ENCODE results near the gene SYTL3.
A peak's percentile ranks its signal among the peaks of the same experiment; 100 is the strongest.
"Not testable (repeated sequence)": the region's sequence is repeated elsewhere in the genome, so short reads cannot be mapped to it uniquely, and the experiment has no call there.

The SYTL3 gene

DNA sequence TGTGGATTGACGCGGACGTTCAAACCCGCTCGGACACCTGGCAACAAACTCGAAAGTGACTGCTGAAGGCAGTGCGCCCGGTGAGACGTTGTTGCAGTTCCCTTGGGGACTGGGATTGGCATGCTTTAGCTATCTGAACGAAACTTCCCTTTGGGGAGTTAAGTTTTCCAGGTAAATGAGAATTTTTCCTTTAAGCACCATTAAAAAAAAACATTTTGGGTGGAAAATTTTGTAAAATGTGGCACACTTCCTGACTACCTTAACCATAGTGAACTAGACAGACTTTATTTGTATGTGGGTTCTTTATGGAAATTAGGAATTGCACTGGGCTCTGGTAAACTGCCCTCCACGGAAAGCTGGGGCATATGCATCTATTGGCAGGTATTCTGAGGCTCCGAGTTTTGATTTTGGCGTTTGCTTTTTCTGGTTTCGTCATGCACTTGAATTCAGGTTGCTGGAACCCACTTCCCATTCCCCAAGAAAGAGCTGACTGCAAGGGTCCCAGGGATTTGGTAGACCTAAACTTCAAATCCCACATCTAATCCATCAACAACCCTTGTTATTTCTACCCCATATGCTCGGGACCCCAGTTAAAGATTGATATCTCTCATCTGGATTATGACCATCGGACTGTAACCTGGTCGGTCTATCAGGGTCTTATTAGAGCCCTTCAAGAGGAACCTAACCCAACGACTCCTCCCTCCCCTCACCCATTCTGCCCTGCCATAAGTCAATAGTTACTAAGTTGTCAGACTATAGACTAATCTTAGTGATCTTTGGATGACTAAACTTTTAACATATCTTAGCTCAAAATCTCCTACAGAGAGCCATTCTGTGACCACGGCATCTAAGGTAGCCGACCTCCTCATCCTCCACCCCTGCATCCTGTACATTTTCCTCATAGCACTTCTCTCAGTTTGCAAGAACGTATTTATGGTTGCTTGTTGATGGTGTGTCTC is 4.5 kb upstream of the SYTL3 start:
- Histone ChIP-seq H3K9me3 (no peaks in the 10 kb centered on the region), H3K27me3 (no peaks in the 10 kb centered on the region), H3K4me3 (ENCODE audit: low read depth, low read length) (peak overlapping the region; percentile 95), H3K4me1 (peaks cover 7% of the 10 kb centered on the region), H3K36me3 (peaks cover 11% of the 10 kb centered on the region)
- TF ChIP-seq, protein P1, sequence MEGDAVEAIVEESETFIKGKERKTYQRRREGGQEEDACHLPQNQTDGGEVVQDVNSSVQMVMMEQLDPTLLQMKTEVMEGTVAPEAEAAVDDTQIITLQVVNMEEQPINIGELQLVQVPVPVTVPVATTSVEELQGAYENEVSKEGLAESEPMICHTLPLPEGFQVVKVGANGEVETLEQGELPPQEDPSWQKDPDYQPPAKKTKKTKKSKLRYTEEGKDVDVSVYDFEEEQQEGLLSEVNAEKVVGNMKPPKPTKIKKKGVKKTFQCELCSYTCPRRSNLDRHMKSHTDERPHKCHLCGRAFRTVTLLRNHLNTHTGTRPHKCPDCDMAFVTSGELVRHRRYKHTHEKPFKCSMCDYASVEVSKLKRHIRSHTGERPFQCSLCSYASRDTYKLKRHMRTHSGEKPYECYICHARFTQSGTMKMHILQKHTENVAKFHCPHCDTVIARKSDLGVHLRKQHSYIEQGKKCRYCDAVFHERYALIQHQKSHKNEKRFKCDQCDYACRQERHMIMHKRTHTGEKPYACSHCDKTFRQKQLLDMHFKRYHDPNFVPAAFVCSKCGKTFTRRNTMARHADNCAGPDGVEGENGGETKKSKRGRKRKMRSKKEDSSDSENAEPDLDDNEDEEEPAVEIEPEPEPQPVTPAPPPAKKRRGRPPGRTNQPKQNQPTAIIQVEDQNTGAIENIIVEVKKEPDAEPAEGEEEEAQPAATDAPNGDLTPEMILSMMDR (IDR thresholded peaks at IDR 0.05; ENCODE audit: low read depth, low read length) = no peak
- DNase-seq = no peak

DNA sequence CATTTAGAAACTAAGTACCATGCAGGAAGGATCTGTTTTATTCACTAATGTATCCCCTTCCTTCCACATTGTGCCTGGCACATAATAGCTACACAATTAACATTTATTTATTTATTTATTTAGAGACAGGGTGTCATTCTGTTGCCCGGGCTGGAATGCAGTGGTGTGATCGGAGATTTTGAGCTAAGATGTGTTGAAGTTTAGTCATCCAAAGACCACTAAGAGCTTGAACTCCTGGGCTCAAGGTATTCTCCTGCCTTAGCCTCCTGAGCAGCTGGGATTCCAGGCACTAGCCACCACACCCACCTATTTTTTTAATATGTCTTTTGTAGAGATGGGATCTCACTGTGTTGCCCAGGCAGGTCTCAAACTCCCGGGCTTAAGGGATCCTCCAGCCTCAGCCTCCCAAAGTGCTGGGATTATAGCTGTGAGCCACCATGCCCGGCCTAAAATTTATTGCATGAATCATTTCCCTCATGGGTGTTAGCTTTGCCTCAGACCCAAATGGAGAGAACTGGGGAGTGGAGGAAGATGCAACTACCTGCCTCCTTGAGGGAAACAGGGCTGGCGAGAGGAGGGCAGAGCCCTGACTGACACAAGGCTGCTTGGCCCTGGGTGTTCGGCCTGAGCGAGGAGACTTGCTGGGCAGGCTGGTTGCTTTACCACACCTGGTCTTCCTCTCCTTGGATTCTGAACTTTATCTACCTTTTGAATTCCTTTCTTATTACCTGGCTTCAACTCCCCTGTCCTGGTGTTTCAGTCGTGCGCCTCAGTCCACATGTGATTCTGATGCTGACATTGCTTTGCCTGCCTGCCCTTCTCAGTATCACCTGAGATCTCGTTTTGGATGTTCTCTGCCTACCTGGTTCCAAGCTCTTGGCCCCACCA is 3.6 kb upstream of the SYTL3 start:
- H3K4me1 ChIP-seq = peaks cover 7% of the 10 kb centered on the region
- TF ChIP-seq, protein P1 (IDR thresholded peaks at IDR 0.05; ENCODE audit: low read depth, low read length) = no peak

DNA sequence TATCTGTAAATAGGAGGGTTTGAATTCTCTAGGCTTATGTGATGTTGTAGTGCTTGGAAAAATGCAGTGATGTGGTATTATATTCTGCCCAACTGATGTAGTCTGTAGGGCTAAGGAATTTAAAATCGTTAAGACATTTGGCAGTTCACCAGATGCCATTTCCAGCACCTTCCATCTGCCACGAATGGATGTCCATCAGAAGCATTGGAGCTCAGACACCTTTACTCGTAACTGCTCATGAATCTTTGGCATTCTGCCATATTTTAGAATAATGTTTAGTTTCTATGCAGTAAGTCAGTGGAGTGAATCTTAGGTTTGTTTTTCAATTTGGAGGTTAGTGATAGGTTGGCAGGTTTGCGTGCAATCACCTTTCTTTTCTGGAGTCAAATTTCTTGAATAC is 2.4 kb upstream of the SYTL3 start:
- peaks cover 7% of the 10 kb centered on the region for H3K4me1 ChIP-seq
- no peaks in the 10 kb centered on the region for H3K9me3 ChIP-seq
- no peak for DNase-seq
- TF ChIP-seq, protein P1 (IDR thresholded peaks at IDR 0.05; ENCODE audit: low read depth, low read length) = no peak
- H3K27me3 ChIP-seq = no peaks in the 10 kb centered on the region
- H3K36me3 ChIP-seq = no peaks in the 10 kb centered on the region
- H3K4me3 ChIP-seq (ENCODE audit: low read depth, low read length) = no peak overlapping the region

More for the DNA sequence above, 3.6 kb upstream of the SYTL3 start:
- H3K4me3 ChIP-seq (ENCODE audit: low read depth, low read length) = no peak overlapping the region
- peaks cover 3% of the 10 kb centered on the region; the same call in 1 of the 2 replicates for H3K36me3 ChIP-seq
- DNase-seq = no peak
- H3K9me3 ChIP-seq = no peaks in the 10 kb centered on the region
- no peaks in the 10 kb centered on the region for H3K27me3 ChIP-seq

DNA sequence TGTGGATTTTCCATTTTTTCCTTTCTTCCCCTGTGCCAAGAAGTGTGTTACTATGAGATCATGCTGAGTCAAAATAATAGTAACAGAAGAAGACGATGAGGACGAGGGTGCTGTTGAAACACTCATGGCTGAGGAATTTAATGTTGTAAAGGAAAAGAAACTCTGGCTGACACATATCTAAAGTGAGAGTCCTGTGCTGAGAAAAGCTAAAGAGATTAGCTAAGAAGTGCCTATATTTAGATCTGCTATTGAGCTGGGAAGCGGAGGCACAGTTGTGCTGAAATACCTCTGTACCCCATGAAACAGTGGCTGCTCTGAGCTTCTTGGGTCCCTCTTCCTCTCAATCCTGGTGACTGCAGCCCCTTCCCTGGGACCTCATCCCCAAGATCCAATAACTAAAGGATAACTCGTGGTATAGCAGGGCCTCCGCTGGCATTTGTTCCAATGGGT is 1.1 kb upstream of the SYTL3 start:
- Histone ChIP-seq H3K36me3 (no peaks in the 10 kb centered on the region), H3K4me1 (peaks cover 8% of the 10 kb centered on the region), H3K9me3 (no peaks in the 10 kb centered on the region), H3K27me3 (no peaks in the 10 kb centered on the region), H3K4me3 (ENCODE audit: low read depth, low read length) (no peak overlapping the region)
- no peak for DNase-seq
- TF ChIP-seq, protein P1 (IDR thresholded peaks at IDR 0.05; ENCODE audit: low read depth, low read length) = no peak

DNA sequence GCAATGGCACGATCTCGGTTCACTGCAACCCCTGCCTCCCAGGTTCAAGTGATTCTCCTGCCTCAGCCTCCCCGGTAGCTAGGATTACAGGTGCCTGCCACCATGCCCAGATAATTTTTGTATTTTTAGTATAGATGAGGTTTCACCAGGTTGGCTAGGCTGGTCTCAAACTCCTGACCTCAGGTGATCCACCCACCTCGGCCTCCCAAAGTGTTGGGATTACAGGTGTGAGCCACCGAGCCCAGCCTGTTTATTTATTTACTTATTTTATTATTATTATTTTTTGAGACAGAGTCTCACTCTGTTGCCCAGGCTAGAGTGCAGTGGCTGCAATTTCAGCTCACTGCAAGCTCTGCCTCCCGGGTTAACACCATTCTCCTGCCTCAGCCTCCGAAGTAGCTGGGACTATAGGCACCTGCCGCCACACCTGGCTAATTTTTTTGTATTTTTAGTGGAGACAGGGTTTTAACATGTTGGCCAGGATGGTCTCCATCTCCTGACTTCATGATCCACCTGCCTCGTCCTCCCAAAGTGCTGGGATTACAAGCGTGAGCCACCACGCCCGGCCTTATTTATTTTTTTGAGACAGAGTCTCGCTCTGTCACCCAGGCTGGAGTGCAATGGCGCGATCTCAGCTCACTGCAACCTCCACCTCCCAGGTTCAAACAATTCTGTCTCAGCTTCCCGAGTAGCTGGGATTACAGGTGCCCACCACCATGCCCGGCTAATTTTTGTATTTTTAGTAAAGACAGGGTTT is 2.3 kb downstream of the SYTL3 start:
- not testable (repeated sequence) for H3K36me3 ChIP-seq; DNase-seq; H3K4me3 ChIP-seq (ENCODE audit: low read depth, low read length); H3K27me3 ChIP-seq; H3K9me3 ChIP-seq
- peaks cover 24% of the 10 kb centered on the region for H3K4me1 ChIP-seq

Data from BE2C (cell line).